Measurements from ENCODE around the gene C20orf204.

The C20orf204 gene, protein sequence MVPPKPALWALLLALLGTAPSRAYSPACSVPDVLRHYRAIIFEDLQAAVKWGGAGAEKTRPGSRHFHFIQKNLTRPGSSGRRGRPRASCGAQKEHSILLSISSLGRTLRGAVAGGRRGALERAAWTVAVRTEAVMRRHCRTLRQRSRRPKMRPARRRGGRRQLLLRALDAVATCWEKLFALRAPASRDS

DNA sequence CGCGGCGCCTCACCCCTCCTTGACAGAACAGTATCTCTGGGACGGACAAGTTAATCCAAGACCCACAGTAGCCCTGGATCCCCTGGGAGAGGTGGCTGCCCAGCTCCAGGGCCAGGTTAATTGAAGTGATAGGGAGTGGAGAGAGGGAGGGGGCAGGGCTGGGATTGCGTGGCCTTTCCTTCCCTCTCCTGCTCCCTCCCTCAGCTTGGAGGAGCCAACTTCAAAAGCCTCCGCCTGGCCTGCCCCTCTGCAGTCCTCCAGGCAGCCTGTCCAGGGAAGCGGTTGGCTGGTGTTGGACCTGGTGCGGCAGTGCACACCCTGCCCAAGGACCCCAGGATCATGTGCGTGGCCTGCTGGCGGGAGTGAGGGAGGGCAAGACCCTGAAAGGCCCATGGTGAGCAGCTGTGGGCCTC is at the start of gene C20orf204:
Gene C20orf204, plus strand, starts transcription at position 250 of the 413 bp plus-strand sequence. Its CDS starts 142 bp downstream, at position 392.
- POLR2A ChIA-PET (ENCODE audit: low non-redundant PET) = no interaction called here

DNA sequence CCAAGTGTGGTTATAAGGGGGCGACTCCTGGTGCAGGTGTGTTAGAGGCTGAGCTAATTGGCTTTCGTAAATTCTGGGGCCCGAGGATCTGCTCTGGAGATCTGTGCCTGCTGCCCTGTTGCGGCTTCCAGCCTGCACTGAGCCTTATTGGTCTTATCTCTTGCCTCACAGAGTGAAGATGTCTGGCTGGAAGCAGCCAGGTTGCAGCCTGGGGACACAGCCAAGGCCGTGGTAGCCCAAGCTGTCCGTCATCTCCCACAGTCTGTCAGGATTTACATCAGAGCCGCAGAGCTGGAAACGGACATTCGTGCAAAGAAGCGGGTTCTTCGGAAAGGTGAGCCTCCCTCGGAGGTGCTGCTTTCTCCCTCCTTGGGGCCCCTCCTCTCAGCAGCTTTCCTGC is 35.1 kb upstream of the C20orf204 start:
- ChIA-PET CTCF (interaction anchor here (0.6 to 1.0 kb wide), 3 partner anchors 31 to 171 kb away, joined by 3 to 6 read pairs (median 3); no protein-coding TSS in a partner anchor), POLR2A (ENCODE audit: low non-redundant PET) (no interaction called here)
- H3K27ac ChIP-seq = peak overlapping the region; percentile 26
- TF ChIP-seq CTCF (conservative IDR thresholded peaks at IDR 0.05; ENCODE audit: low read depth) = no peak
- DNase-seq (ENCODE audit: low spot score) = no peak

More for the DNA sequence above, at the start of gene C20orf204:
- peak within 1 kb of the TSS; percentile 33 for H3K27ac ChIP-seq
- DNase-seq (ENCODE audit: low spot score) = no peak
- no peak for TF ChIP-seq CTCF (conservative IDR thresholded peaks at IDR 0.05; ENCODE audit: low read depth)
- CTCF ChIA-PET = interaction anchor here (1.1 to 6.4 kb wide), 2 partner anchors 24 to 84 kb away, joined by 4 to 98 read pairs; partner anchors contain the start of gene TCEA2

DNA sequence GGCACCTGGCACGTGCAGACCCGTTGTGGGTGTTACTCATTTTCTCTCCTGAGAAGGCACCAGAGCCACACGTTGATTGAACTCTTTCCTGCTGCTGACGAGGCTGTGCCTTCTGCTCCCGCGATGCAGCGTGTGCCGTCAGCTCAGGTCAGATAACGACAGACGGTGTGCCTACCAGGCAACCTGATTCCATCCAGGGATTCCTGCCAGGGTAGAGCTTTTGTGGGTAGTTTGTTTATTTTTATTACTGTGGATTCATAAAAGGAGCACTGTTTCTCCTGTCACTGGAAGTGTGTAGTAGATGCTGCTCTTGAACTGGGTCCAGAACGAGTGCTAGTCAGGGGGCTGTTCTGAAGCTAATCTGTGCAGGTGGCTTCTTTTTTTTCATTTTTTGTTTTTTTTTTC is 34.4 kb upstream of the C20orf204 start:
- no peak for TF ChIP-seq CTCF (conservative IDR thresholded peaks at IDR 0.05; ENCODE audit: low read depth)
- CTCF ChIA-PET = interaction anchor here (0.6 kb wide), 1 partner anchor 30 kb away, joined by 3 read pairs; no protein-coding TSS in a partner anchor
- peak overlapping the region; percentile 26 for H3K27ac ChIP-seq
- POLR2A ChIA-PET (ENCODE audit: low non-redundant PET) = no interaction called here
- DNase-seq (ENCODE audit: low spot score) = no peak

DNA sequence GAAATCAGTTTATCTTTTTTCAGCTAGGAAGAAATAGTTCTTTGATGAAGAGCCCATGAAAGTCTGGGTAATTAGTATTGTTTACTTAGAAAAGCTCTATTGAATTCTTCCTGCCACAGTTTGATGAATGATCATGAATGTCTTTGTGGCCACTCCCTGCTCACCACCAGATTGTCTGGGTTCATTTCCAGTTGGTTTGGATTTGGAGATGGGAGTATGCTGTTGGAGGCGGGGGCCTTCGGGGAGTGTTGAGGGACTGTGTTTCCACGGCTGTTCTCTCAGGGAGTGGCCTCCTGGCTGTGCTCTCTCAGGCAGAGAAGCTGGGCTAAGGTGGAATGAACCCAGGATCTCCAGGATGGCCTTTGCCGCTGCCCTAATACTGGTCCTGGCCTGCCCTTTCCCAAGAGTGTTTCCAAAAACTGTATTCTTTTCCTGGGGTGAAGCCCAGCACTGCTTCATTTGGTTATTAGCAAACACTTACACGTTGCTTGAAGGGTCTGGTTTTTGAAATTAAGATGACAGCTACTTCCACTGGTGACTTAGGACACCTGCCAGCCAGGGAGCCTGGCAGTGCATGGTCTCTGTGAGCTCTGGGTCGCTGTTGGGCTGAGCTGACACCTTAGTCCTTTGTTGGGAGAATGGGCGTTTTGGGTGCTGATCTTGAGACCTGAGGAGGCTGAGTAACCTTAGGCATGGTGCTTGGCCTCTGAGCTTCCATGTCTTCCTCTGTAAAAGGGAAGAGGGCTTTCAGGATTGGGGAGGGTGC is 31.8 kb upstream of the C20orf204 start:
- CTCF ChIA-PET = interaction anchor here (0.5 to 0.6 kb wide), 2 partner anchors 12 to 229 kb away, joined by 3 to 4 read pairs; no protein-coding TSS in a partner anchor
- no peak for TF ChIP-seq CTCF (conservative IDR thresholded peaks at IDR 0.05; ENCODE audit: low read depth)

DNA sequence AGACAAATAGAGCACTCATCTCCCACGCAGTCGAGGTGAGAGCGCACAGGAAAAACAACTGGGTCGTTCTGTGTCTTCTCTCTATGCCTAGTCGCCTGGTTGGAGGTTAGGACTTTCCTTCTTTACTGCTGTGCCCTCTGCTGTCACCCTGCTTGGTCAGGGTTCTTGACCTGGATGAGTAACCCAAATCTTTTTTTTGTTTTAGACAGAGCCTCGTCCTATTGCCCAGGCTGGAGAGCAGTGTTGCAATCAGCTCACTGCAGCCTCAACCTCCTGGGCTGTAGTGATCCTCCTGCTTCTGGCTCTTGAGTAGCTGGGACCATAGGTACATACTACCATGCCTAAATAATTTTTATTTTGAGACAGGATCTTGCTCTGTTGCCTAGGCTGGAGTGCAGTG is 30.6 kb upstream of the C20orf204 start:
- DNase-seq (ENCODE audit: low spot score) = no peak
- ChIA-PET POLR2A (ENCODE audit: low non-redundant PET) (no interaction called here), CTCF (no interaction called here)
- no peak for TF ChIP-seq CTCF (conservative IDR thresholded peaks at IDR 0.05; ENCODE audit: low read depth)
- H3K27ac ChIP-seq = no peak overlapping the region

More for the DNA sequence above, 31.8 kb upstream of the C20orf204 start:
- peak overlapping the region; percentile 3; the same call in 1 of the 2 replicates for H3K27ac ChIP-seq
- DNase-seq (ENCODE audit: low spot score) = no peak
- POLR2A ChIA-PET (ENCODE audit: low non-redundant PET) = interaction anchor here (1.1 kb wide), 1 partner anchor 14 kb away, joined by 3 read pairs; no protein-coding TSS in a partner anchor

GRCh38 chr20:64006490-64006889 is 29.5 kb upstream of the C20orf204 start:
- POLR2A ChIA-PET (ENCODE audit: low non-redundant PET) = no interaction called here
- DNase-seq (ENCODE audit: low spot score) = no peak
- H3K27ac ChIP-seq = no peak overlapping the region
- CTCF ChIA-PET = interaction anchor here (2.4 kb wide), 1 partner anchor 32 kb away, joined by 12 read pairs; no protein-coding TSS in a partner anchor
- no peak for TF ChIP-seq CTCF (conservative IDR thresholded peaks at IDR 0.05; ENCODE audit: low read depth)

All from RWPE1 (cell line).